Sigmoid colon (tissue), 4 donors: ENCODE data around the gene HMX3.

Experiments
- CTCF ChIP-seq, 4 experiments: fragments of 450-650 bp in 3 of 4; fragments of 200-600 bp in 1 of 4; IDR thresholded peaks; one replicate each; pipeline ENCODE4 v1.5.1; 2016 to 2019; ENCODE audit warnings: antibody characterized with exemption in 4 of 4, mild to moderate bottlenecking in 3 of 4, moderate library complexity in 2 of 4
- POLR2A ChIP-seq, 2 donors: fragments of 450-650 bp; IDR thresholded peaks; one replicate each; pipeline ENCODE4 v1.6.1; 2016; ENCODE audit warnings: antibody characterized with exemption in 2 of 2, mild to moderate bottlenecking in 2 of 2, moderate library complexity in 2 of 2
- POLR2AphosphoS5 ChIP-seq, 4 donors: sonication (generic); formaldehyde crosslinking; IDR thresholded peaks; one replicate each; pipeline ENCODE4 v1.6.1; 2017; ENCODE audit warnings: antibody characterized with exemption in 4 of 4

DNA sequence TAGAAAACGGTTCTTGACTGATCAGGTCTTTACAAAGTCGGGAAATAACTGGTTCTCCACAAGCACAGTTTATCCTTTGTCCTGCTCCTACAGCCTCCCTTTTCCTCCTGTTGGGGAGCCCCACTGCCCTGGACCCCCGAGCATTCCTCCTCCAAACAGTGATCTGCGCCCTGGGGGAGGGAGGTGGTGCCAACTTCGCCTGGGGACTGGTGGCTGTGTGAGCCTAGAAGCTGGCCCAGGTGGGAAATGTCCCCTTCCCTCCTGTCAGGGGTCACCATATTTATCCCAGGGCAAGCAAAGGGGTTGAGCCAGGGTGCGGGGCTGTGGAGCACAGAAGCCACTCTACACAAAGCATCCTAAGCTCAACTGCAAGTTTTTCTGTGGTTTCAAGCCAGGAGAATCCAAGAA lies 5.2 kb downstream of the HMX3 start:
- TF ChIP-seq POLR2AphosphoS5 (IDR thresholded peaks at IDR 0.05) (no peak), CTCF (IDR thresholded peaks at IDR 0.05) (no peak), POLR2A (IDR thresholded peaks at IDR 0.05) (no peak)
